T-helper 2 cell treated with Interferon-gamma antibody and Interleukin-4, amounts not matched to agents 100 ng/mL and 5 ng/mL, for 36 hours (primary cell): ENCODE results near the gene HTT. TPM values are rescaled to one million over a fixed set of nuclear protein-coding genes. Genes with fewer than 3 reads are reported as not detected.
"Not testable (repeated sequence)": the region's sequence is repeated elsewhere in the genome, so short reads cannot be mapped to it uniquely, and the experiment has no call there.

Experiments
- intact Hi-C: fragments of 100-400 bp; cut with micrococcal nuclease; formaldehyde crosslinking; loops from one replicate; pipeline ENCODE4 v1.15.1; 2023
- total RNA-seq: library from RNA; stranded (reverse); gene quantifications from 2 replicates; pipeline ENCODE4 v1.2.3, GENCODE V29; 2022

Gene HTT
- total RNA-seq, 1 donor from 2014 or later: 65.4 TPM

GRCh38 chr4:3160438-3160837, 86.0 kb downstream of the HTT start:
- intact Hi-C loops: no loop called here

GRCh38 chr4:3161044-3161443, 86.6 kb downstream of the HTT start:
- intact Hi-C loops: not testable (repeated sequence)

GRCh38 chr4:3166434-3166833, 92.0 kb downstream of the HTT start:
- intact Hi-C loops: not testable (repeated sequence)

- intact Hi-C loops: no loop called here
These were observed 93.5 kb downstream of the HTT start for GRCh38 chr4:3168029-3168428.

GRCh38 chr4:3174371-3175338, 100.2 kb downstream of the HTT start:
- intact Hi-C loops: no loop called here

GRCh38 chr4:3176367-3177229, 102.1 kb downstream of the HTT start:
- intact Hi-C loops: no loop called here

GRCh38 chr4:3177426-3177825, 102.9 kb downstream of the HTT start:
- intact Hi-C loops: no loop called here

- intact Hi-C loops: no loop called here
These were observed 103.4 kb downstream of the HTT start for GRCh38 chr4:3177905-3178304.

- intact Hi-C loops: no loop called here
These were observed 103.9 kb downstream of the HTT start for GRCh38 chr4:3178351-3178750.

- intact Hi-C loops: no loop called here
These were observed 104.7 kb downstream of the HTT start for GRCh38 chr4:3179126-3179706.

- intact Hi-C loops: no loop called here
These were observed 108.5 kb downstream of the HTT start for GRCh38 chr4:3183008-3183407.

GRCh38 chr4:3184725-3185124, 110.2 kb downstream of the HTT start:
- intact Hi-C loops: no loop called here

- intact Hi-C loops: no loop called here
These were observed 112.1 kb downstream of the HTT start for GRCh38 chr4:3186609-3187008.

- intact Hi-C loops: no loop called here
These were observed 113.6 kb downstream of the HTT start for GRCh38 chr4:3188118-3188517.

GRCh38 chr4:3189459-3189858, 115.0 kb downstream of the HTT start:
- intact Hi-C loops: no loop called here

- intact Hi-C loops: no loop called here
These were observed 116.1 kb downstream of the HTT start for GRCh38 chr4:3190549-3190948.

GRCh38 chr4:3192188-3192587, 117.7 kb downstream of the HTT start:
- intact Hi-C loops: no loop called here

- intact Hi-C loops: no loop called here
These were observed 118.3 kb downstream of the HTT start for GRCh38 chr4:3192827-3193226.

- intact Hi-C loops: loop anchor here (1.0 kb wide), 1 partner anchor 9 kb away; no protein-coding TSS in a partner anchor
These were observed 119.2 kb downstream of the HTT start for GRCh38 chr4:3193531-3194203.

GRCh38 chr4:3196670-3197359, 122.3 kb downstream of the HTT start:
- intact Hi-C loops: loop anchor here (5.0 kb wide), 1 partner anchor 45 kb away; no protein-coding TSS in a partner anchor
